Measurements from ENCODE around the gene DLK1. TPM values are rescaled to one million over a fixed set of nuclear protein-coding genes. Genes with fewer than 3 reads are reported as not detected.

DLK1 gene
- total and polyA plus RNA-seq, 8 donors = 7.7 to 65.5 (median 15.2) TPM

DNA sequence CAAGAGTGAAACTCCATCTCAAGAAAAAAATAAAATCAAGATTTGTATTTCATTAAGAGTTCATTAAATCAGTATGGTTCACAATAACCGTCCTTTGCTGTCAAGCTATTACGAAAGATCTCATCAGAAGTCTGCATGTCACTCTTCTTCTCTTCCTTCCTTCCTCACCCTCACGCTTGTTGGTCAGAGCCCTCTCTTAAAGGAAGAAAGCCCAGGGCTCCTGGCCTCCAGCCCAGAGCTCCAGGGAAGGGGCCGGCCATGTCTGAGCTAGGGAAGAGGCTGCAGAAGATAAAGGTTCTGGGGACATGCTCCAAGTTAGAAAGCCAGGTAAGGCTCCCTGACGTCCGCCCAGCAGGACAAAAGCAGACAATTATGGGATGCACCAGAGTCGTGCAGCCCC, 43.1 kb upstream of the DLK1 start:
- no peaks in the 10 kb centered on the region for H3K36me3 ChIP-seq
- intact Hi-C loops (cut with DNase I) = no loop called here
- FAIRE-seq = no peak
- no peaks in the 10 kb centered on the region for H3K9me3 ChIP-seq
- no peaks in the 10 kb centered on the region for H3K4me1 ChIP-seq
- H3K4me3 ChIP-seq = no peak overlapping the region
- WGBS, 2 donors = 57 to 72% methylated on average over 7 of the region's 7 CpGs
- ATAC-seq = no peak
- no peak overlapping the region for H3K27ac ChIP-seq
- no peaks in the 10 kb centered on the region for H3K27me3 ChIP-seq
- TF ChIP-seq, protein P1, sequence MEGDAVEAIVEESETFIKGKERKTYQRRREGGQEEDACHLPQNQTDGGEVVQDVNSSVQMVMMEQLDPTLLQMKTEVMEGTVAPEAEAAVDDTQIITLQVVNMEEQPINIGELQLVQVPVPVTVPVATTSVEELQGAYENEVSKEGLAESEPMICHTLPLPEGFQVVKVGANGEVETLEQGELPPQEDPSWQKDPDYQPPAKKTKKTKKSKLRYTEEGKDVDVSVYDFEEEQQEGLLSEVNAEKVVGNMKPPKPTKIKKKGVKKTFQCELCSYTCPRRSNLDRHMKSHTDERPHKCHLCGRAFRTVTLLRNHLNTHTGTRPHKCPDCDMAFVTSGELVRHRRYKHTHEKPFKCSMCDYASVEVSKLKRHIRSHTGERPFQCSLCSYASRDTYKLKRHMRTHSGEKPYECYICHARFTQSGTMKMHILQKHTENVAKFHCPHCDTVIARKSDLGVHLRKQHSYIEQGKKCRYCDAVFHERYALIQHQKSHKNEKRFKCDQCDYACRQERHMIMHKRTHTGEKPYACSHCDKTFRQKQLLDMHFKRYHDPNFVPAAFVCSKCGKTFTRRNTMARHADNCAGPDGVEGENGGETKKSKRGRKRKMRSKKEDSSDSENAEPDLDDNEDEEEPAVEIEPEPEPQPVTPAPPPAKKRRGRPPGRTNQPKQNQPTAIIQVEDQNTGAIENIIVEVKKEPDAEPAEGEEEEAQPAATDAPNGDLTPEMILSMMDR (IDR thresholded peaks at IDR 0.05) = no peak
- DNase-seq = peak in 1 of 6 donors; percentile 11

DNA sequence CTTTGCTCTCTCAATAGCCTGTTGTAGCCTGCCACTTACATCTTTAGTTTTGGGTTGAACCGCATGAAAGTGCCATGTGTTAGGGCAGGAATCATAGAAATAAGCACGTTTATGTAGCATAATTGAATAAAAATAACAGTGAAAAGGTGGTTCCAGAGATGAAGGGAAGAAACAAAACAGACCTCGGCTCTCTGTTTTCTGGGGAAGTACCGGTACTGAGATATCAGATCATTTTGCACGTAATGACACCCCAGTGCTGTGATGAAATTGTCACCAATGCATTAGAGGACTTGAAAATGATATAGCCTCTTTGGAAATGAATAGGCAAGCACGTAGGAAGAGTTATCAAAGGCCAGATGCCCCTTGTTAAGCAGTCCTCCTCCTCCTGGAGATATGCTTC, 42.5 kb upstream of the DLK1 start:
- TF ChIP-seq, protein P1 (IDR thresholded peaks at IDR 0.05) = no peak
- no peak overlapping the region for H3K27ac ChIP-seq
- H3K4me3 ChIP-seq = no peak overlapping the region
- FAIRE-seq (no peak), ATAC-seq (no peak), DNase-seq (no peak)
- intact Hi-C loops (cut with DNase I) = no loop called here
- H3K27me3 ChIP-seq = no peaks in the 10 kb centered on the region
- no peaks in the 10 kb centered on the region for H3K9me3 ChIP-seq
- WGBS, 2 donors = 61 to 80% methylated on average over 6 of the region's 6 CpGs
- no peaks in the 10 kb centered on the region for H3K36me3 ChIP-seq
- H3K4me1 ChIP-seq = no peaks in the 10 kb centered on the region

DNA sequence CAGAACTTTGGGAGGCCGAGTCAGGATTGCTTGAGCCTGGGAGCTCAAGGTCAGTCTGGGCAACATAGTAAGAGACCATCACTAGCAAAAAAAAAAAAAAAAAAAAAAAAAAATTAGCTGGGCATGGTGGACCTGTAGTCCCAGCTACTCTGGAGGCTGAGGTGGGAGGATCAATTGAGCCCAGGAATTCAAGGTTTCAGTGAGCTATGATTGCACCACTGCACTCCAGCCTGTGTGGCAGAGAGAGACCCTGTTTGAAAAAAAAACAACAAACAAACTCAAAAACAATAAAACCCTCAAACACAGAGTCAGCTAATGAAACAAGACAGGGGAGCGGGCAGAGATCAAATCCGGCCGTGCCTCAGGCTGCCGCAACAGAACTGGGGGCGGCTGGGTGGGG, 41.7 kb upstream of the DLK1 start:
- FAIRE-seq (no peak), ATAC-seq (no peak), DNase-seq (peak in 1 of 6 donors; percentile 14)
- intact Hi-C loops (cut with DNase I) = no loop called here
- Histone ChIP-seq H3K4me1 (no peaks in the 10 kb centered on the region), H3K4me3 (no peak overlapping the region), H3K36me3 (no peaks in the 10 kb centered on the region), H3K9me3 (no peaks in the 10 kb centered on the region), H3K27ac (no peak overlapping the region), H3K27me3 (no peaks in the 10 kb centered on the region)
- TF ChIP-seq, protein P1 (IDR thresholded peaks at IDR 0.05) = no peak
- WGBS, 2 donors = 83 to 84% methylated on average over 6 of the region's 6 CpGs

DNA sequence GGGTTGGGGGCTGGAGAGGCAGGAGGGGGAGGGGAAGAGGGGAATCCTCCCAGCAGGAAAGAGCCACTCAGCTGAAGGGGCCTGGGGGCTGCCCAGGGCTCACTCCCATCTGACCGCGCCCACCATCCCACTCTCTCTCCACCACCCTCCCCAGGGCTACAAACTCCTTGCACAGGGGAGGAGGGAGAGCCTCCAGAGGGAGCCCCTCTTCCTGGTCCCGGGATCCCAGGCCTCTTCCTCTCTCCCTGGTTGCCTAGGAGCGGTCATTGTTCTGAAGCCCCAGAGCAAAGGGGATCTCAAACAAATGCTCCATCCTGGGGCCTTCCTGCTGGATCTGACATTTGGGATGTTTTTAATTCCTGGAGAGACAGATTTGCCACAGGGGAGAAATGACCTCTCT, 39.8 kb upstream of the DLK1 start:
- H3K36me3 ChIP-seq = no peaks in the 10 kb centered on the region
- no peaks in the 10 kb centered on the region for H3K27me3 ChIP-seq
- H3K27ac ChIP-seq = no peak overlapping the region
- WGBS, 2 donors = 54 to 78% methylated on average over 2 to 4 of the region's 4 CpGs
- peak in 1 of 6 donors; percentile 28 for DNase-seq
- no peaks in the 10 kb centered on the region for H3K9me3 ChIP-seq
- H3K4me1 ChIP-seq = no peaks in the 10 kb centered on the region
- FAIRE-seq = no peak
- TF ChIP-seq, protein P1 (IDR thresholded peaks at IDR 0.05) = no peak
- intact Hi-C loops (cut with DNase I) = no loop called here
- H3K4me3 ChIP-seq = no peak overlapping the region
- ATAC-seq = no peak

DNA sequence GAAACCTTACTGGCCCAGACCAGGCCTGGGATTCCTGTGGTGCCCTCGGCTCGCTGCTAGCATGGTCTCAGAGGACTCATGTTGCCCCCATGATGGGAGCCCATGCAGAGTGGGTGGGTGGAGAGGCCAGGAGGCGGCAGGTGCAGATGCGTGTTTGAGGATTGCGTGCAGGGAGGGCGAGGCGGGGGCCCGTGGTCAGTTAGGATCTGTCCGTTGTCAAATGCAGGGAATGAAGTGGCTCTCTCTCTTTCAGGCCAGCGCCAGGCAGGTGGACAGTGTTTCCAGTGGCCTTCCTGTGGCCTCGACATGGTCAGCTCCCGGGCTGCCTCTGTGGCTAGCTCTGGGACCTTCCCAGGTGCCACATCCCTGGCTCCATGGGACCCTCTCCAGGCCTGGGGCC, 39.3 kb upstream of the DLK1 start:
- Histone ChIP-seq H3K36me3 (no peaks in the 10 kb centered on the region), H3K4me1 (no peaks in the 10 kb centered on the region), H3K27me3 (no peaks in the 10 kb centered on the region), H3K27ac (no peak overlapping the region), H3K4me3 (no peak overlapping the region), H3K9me3 (no peaks in the 10 kb centered on the region)
- FAIRE-seq (no peak), DNase-seq (peak in 1 of 6 donors; percentile 48), ATAC-seq (no peak)
- intact Hi-C loops (cut with DNase I) = no loop called here
- WGBS, 2 donors = 81 to 85% methylated on average over 12 of the region's 12 CpGs
- TF ChIP-seq, protein P1 (IDR thresholded peaks at IDR 0.05) = no peak

All from pancreas (tissue), 10 donors.